ENCODE measurements around the gene KRT14. TPM values are rescaled to one million over a fixed set of nuclear protein-coding genes. Genes with fewer than 3 reads are reported as not detected.

The KRT14 gene
- polyA plus RNA-seq, 3 donors: not detected

DNA sequence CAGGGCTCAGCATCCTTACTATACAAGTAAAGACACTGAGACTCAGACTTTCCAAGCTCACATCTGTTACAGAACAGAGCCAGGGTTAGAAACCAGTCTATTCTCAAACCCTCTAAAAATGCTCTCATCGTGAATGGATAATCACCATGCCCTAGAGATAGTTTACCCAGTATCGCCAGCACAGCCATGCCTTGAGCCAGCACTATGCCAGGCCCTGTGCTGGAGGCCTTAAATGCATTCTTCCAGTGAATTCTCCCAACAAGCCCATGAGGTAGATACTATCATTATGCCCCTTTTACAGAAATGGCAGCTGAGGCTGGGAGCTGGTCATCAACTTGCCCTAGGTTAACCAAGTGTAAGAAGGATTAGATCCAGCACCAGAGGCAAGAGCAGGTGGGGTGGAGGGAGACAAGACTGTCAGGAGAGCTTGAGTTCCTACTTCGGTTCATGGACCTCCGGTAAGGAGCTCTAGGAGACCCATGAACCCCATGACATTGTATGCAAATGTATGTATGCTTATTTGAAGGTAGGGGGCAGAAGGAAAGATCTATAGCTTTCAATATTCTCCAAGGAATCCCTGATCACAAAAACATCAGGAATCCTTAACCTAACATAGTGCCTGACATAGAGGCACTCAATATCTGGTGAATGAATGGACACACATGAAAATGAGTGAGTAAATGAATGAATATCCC, 5.2 kb downstream of the KRT14 start:
- no peak for DNase-seq
- Histone ChIP-seq H3K36me3 (replicated peaks in 1 of 2; ENCODE audit: control insufficient read depth in 1 of 2, insufficient read depth in 2 of 2, low read length in 2 of 2) (no peaks in the 10 kb centered on the region), H3K9me3 (replicated peaks in 1 of 2; ENCODE audit: control insufficient read depth in 1 of 2, insufficient read depth in 1 of 2, low read length in 2 of 2) (no peaks in the 10 kb centered on the region), H3K4me2 (replicated peaks; ENCODE audit: extremely low read depth, low read length, poor library complexity, severe bottlenecking) (no peak overlapping the region), H3K79me2 (ENCODE audit: insufficient read depth, low read length) (no peaks in the 10 kb centered on the region), H3K4me1 (ENCODE audit: control insufficient read depth in 1 of 2, insufficient read depth in 2 of 2, low read length in 2 of 2) (peaks cover 3 to 6% of the 10 kb centered on the region in 2 donors), H3K4me3 (replicated peaks in 1 of 3; ENCODE audit: low read depth in 2 of 3, low read length in 3 of 3) (no peak overlapping the region), H4K20me1 (ENCODE audit: insufficient read depth, low read length) (no peaks in the 10 kb centered on the region), H3K27ac (ENCODE audit: low read depth in 1 of 2, low read length in 2 of 2) (no peak overlapping the region), H3K9ac (ENCODE audit: insufficient read depth, low read length, poor library complexity, severe bottlenecking) (no peak overlapping the region), H3K27me3 (ENCODE audit: control insufficient read depth in 2 of 2, insufficient read depth in 2 of 2, low read length in 2 of 2) (no peaks in the 10 kb centered on the region), H2AFZ (ENCODE audit: insufficient read depth, low read depth, low read length, poor library complexity, severe bottlenecking) (no peak overlapping the region)
- WGBS (ENCODE audit: insufficient coverage): 88% methylated on average over 1 of the region's 4 CpGs
- TF ChIP-seq, protein P1, sequence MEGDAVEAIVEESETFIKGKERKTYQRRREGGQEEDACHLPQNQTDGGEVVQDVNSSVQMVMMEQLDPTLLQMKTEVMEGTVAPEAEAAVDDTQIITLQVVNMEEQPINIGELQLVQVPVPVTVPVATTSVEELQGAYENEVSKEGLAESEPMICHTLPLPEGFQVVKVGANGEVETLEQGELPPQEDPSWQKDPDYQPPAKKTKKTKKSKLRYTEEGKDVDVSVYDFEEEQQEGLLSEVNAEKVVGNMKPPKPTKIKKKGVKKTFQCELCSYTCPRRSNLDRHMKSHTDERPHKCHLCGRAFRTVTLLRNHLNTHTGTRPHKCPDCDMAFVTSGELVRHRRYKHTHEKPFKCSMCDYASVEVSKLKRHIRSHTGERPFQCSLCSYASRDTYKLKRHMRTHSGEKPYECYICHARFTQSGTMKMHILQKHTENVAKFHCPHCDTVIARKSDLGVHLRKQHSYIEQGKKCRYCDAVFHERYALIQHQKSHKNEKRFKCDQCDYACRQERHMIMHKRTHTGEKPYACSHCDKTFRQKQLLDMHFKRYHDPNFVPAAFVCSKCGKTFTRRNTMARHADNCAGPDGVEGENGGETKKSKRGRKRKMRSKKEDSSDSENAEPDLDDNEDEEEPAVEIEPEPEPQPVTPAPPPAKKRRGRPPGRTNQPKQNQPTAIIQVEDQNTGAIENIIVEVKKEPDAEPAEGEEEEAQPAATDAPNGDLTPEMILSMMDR (IDR thresholded peaks at IDR 0.05): no peak
- Mint-ChIP-seq H3K27me3 (ENCODE audit: low read depth in 3 of 3) (peaks cover 2 to 15% (median 10%) of the 10 kb centered on the region in 3 donors), H3K4me1 (peaks cover 4% of the 10 kb centered on the region), H3K9me3 (no peaks in the 10 kb centered on the region), H3K36me3 (no peaks in the 10 kb centered on the region), H3K27ac (no peak overlapping the region), H3K4me3 (no peak overlapping the region)
- intact Hi-C loops (cut with micrococcal nuclease): no loop called here

DNA sequence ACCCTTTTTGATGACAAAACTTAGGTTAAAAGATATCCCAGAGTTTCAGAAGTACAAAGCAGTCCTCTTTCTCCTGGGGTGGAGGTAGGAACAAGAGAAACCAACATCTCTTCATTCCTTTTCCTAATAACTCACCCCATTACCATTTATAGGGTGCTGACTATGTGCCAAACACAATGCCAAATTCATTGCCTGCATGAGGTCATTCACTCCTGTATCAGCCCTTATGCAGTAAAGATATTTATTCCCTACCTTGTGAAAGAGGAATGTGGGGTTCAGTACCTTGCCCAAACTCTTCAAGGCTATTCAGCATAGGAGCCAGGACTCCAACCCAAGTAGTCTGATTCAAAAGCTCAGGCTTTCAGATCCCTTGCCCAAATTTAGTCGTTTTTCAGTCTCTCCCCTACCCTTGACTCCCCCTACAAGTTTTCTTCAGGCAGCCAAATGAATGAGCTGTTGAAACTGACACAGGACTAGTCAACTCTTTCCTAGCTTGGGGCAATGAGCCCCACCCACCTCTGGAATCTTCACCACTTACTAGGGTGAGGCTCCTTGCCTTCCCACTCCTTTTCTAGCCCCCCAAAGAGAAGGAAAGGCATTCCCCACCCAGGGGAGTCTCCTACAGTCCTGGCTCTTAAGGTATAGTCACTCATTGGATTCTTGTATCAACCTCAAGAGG, 5.9 kb downstream of the KRT14 start:
- TF ChIP-seq, protein P1 (IDR thresholded peaks at IDR 0.05): no peak
- peaks cover 5 to 13% (median 10%) of the 10 kb centered on the region in 3 donors for H3K27me3 Mint-ChIP-seq (ENCODE audit: low read depth in 3 of 3)
- H4K20me1 ChIP-seq (ENCODE audit: insufficient read depth, low read length): no peaks in the 10 kb centered on the region
- peaks cover 3 to 6% of the 10 kb centered on the region in 2 donors for H3K4me1 ChIP-seq (ENCODE audit: control insufficient read depth in 1 of 2, insufficient read depth in 2 of 2, low read length in 2 of 2)
- H3K27ac Mint-ChIP-seq: no peak overlapping the region
- no peak overlapping the region for H3K9ac ChIP-seq (ENCODE audit: insufficient read depth, low read length, poor library complexity, severe bottlenecking)
- H3K9me3 Mint-ChIP-seq: peaks cover 0 to 1% (median 0%) of the 10 kb centered on the region in 7 donors
- H3K27me3 ChIP-seq (ENCODE audit: control insufficient read depth in 2 of 2, insufficient read depth in 2 of 2, low read length in 2 of 2): no peaks in the 10 kb centered on the region
- H3K4me3 Mint-ChIP-seq: no peak overlapping the region
- no peaks in the 10 kb centered on the region for H3K79me2 ChIP-seq (ENCODE audit: insufficient read depth, low read length)
- no peaks in the 10 kb centered on the region for H3K36me3 Mint-ChIP-seq
- H2AFZ ChIP-seq (ENCODE audit: insufficient read depth, low read depth, low read length, poor library complexity, severe bottlenecking): no peak overlapping the region
- no peak overlapping the region for H3K4me2 ChIP-seq (replicated peaks; ENCODE audit: extremely low read depth, low read length, poor library complexity, severe bottlenecking)
- no peak for DNase-seq
- H3K9me3 ChIP-seq (replicated peaks in 1 of 2; ENCODE audit: control insufficient read depth in 1 of 2, insufficient read depth in 1 of 2, low read length in 2 of 2): no peaks in the 10 kb centered on the region
- intact Hi-C loops (cut with micrococcal nuclease): no loop called here
- H3K4me1 Mint-ChIP-seq: peaks cover 4% of the 10 kb centered on the region
- H3K27ac ChIP-seq (ENCODE audit: low read depth in 1 of 2, low read length in 2 of 2): no peak overlapping the region
- no peaks in the 10 kb centered on the region for H3K36me3 ChIP-seq (replicated peaks in 1 of 2; ENCODE audit: control insufficient read depth in 1 of 2, insufficient read depth in 2 of 2, low read length in 2 of 2)
- WGBS (ENCODE audit: insufficient coverage): no CpG with 5 or more reads among the region's 1 CpG
- no peak overlapping the region for H3K4me3 ChIP-seq (replicated peaks in 1 of 3; ENCODE audit: low read depth in 2 of 3, low read length in 3 of 3)
